ENCODE data around the gene THSD4. TPM values are rescaled to one million over a fixed set of nuclear protein-coding genes. Genes with fewer than 3 reads are reported as not detected.
A peak's percentile ranks its signal among the peaks of the same experiment; 100 is the strongest.

Gene THSD4
- total RNA-seq, 4 donors from 2014 or later: 39.4 to 232 (median 127) TPM

DNA sequence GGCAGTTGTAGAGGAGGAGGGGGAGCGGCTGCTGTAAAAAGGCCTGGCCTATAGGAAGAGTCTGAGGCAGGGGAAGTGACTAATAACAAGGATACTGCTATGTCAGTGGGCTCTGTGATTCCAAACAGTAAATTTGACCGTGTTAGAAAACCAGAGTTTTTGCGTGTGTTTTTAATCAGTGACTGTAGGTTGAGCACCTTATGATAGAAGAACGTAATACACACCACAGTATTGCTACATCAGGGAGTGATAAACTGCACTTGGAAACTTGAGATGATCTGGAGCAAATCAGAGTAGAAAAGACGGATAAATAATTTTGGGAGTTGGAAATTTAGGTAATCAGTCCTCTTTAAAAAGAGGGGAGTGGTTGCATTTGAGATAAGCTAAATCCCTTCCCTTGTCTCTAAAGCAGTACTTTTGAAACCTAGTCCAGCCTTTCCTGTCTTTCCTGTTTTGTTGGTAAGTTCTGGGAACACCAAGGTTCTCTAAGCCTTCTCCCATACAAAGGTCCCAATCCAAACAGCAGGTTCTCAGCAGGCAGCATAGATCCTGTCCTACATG, 564.6 kb downstream of the THSD4 start:
- intact Hi-C loops (cut with DNase I): no loop called here
- WGBS, 2 donors: 38 to 39% methylated on average over 5 of the region's 5 CpGs
- TF ChIP-seq, protein P1, sequence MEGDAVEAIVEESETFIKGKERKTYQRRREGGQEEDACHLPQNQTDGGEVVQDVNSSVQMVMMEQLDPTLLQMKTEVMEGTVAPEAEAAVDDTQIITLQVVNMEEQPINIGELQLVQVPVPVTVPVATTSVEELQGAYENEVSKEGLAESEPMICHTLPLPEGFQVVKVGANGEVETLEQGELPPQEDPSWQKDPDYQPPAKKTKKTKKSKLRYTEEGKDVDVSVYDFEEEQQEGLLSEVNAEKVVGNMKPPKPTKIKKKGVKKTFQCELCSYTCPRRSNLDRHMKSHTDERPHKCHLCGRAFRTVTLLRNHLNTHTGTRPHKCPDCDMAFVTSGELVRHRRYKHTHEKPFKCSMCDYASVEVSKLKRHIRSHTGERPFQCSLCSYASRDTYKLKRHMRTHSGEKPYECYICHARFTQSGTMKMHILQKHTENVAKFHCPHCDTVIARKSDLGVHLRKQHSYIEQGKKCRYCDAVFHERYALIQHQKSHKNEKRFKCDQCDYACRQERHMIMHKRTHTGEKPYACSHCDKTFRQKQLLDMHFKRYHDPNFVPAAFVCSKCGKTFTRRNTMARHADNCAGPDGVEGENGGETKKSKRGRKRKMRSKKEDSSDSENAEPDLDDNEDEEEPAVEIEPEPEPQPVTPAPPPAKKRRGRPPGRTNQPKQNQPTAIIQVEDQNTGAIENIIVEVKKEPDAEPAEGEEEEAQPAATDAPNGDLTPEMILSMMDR (IDR thresholded peaks at IDR 0.05): peak in 1 of 6 experiments; percentile 5
- TF ChIP-seq POLR2A (IDR thresholded peaks at IDR 0.05): no peak

GRCh38 chr15:71682001-71682400, 566.7 kb downstream of the THSD4 start:
- 82 to 83% methylated on average over 3 of the region's 3 CpGs for WGBS, 2 donors
- DNase-seq: no peak
- no peak for TF ChIP-seq POLR2A (IDR thresholded peaks at IDR 0.05)
- TF ChIP-seq, protein P1 (IDR thresholded peaks at IDR 0.05): no peak
- intact Hi-C loops (cut with DNase I): no loop called here
- Histone ChIP-seq H3K27ac (peak overlapping the region in 3 of 4 donors; percentile 1 to 83 (median 62)), H3K9me3 (no peaks in the 10 kb centered on the region), H3K36me3 (no peaks in the 10 kb centered on the region), H3K4me3 (no peak overlapping the region), H3K4me1 (peaks cover 18 to 64% (median 42%) of the 10 kb centered on the region in 3 donors), H3K27me3 (no peaks in the 10 kb centered on the region)

More for the DNA sequence above, 564.6 kb downstream of the THSD4 start:
- DNase-seq: no peak
- Histone ChIP-seq H3K4me1 (peaks cover 18 to 74% (median 57%) of the 10 kb centered on the region in 3 donors), H3K27ac (peak overlapping the region; percentile 46 to 83 (median 68)), H3K27me3 (no peaks in the 10 kb centered on the region), H3K9me3 (no peaks in the 10 kb centered on the region), H3K36me3 (no peaks in the 10 kb centered on the region), H3K4me3 (no peak overlapping the region)

GRCh38 chr15:71683411-71684274, 568.4 kb downstream of the THSD4 start:
- TF ChIP-seq, protein P1 (IDR thresholded peaks at IDR 0.05): no peak
- no peak for TF ChIP-seq POLR2A (IDR thresholded peaks at IDR 0.05)
- intact Hi-C loops (cut with DNase I): no loop called here
- Histone ChIP-seq H3K9me3 (no peaks in the 10 kb centered on the region), H3K27ac (peak overlapping the region in 1 of 4 donors; percentile 32), H3K4me1 (peaks cover 11 to 62% (median 36%) of the 10 kb centered on the region in 3 donors), H3K4me3 (no peak overlapping the region), H3K27me3 (no peaks in the 10 kb centered on the region), H3K36me3 (no peaks in the 10 kb centered on the region)
- WGBS, 2 donors: 61 to 76% methylated on average over 9 of the region's 9 CpGs
- DNase-seq: no peak

GRCh38 chr15:71685420-71685993, 570.2 kb downstream of the THSD4 start:
- Histone ChIP-seq H3K27ac (no peak overlapping the region), H3K4me1 (peaks cover 0 to 56% (median 19%) of the 10 kb centered on the region in 3 donors), H3K4me3 (no peak overlapping the region), H3K9me3 (no peaks in the 10 kb centered on the region), H3K27me3 (no peaks in the 10 kb centered on the region), H3K36me3 (peaks cover 0 to 6% (median 0%) of the 10 kb centered on the region in 3 donors)
- no peak for DNase-seq
- TF ChIP-seq, protein P1 (IDR thresholded peaks at IDR 0.05): no peak
- no peak for TF ChIP-seq POLR2A (IDR thresholded peaks at IDR 0.05)
- intact Hi-C loops (cut with DNase I): no loop called here
